WTC11 (cell line): ENCODE measurements around the gene IGF2BP3. TPM values are rescaled to one million over a fixed set of nuclear protein-coding genes. Genes with fewer than 3 reads are reported as not detected.

Experiments used
- ATAC-seq: fragments of 200-7000 bp; cut with Tn5 transposase; 2 replicates; pipeline ENCODE4 v1.10.0; 2021; ENCODE audit warnings: mild to moderate bottlenecking, moderate library complexity
- CTCF ChIA-PET: fragments of 300-600 bp; sonication (Branson Sonifier 250); formaldehyde crosslinking; loops from one replicate; lab custom pipeline; 2021; ENCODE audit warnings: antibody characterized with exemption; lab: Charles Lee
- POLR2A ChIA-PET: fragments of 350-600 bp; sonication (Branson Sonifier 250); formaldehyde crosslinking; loops from one replicate; lab custom pipeline; 2021; ENCODE audit warnings: antibody characterized with exemption; lab: Charles Lee
- DNase-seq: peaks from one replicate; pipeline ENCODE4 v3.0.0; 2021; ENCODE audit warnings: low spot score
- H3K27ac Mint-ChIP-seq: 2 replicates; pipeline ENCODE4 v1.8.0; 2021; ENCODE audit warnings: mixed read lengths
- H3K27me3 Mint-ChIP-seq: 2 replicates; pipeline ENCODE4 v1.8.0; 2021; ENCODE audit warnings: low read depth, mild to moderate bottlenecking, moderate library complexity, mixed read lengths
- H3K36me3 Mint-ChIP-seq: 2 replicates; pipeline ENCODE4 v1.8.0; 2021; ENCODE audit warnings: mixed read lengths
- H3K4me1 Mint-ChIP-seq: 2 replicates; pipeline ENCODE4 v1.8.0; 2022; ENCODE audit warnings: mixed read lengths
- H3K4me3 Mint-ChIP-seq: 2 replicates; pipeline ENCODE4 v1.8.0; 2021; ENCODE audit warnings: mild to moderate bottlenecking, moderate library complexity, mixed read lengths
- H3K9me3 Mint-ChIP-seq: 2 replicates; pipeline ENCODE4 v1.8.0; 2021; ENCODE audit warnings: mixed read lengths
- AR ChIP-seq: fragments of 250-450 bp; sonication (Bioruptor Pico); IDR thresholded peaks from 2 replicates; pipeline ENCODE4 v1.9.0; 2021; ENCODE audit warnings: mild to moderate bottlenecking
- ATF2 ChIP-seq: sonication (generic); formaldehyde crosslinking; IDR thresholded peaks from 2 replicates; pipeline ENCODE4 v1.8.1; 2022; ENCODE audit warnings: low read depth, missing genetic modification reagents, borderline replicate concordance
- CDX4 ChIP-seq: fragments of 250-450 bp; sonication (Bioruptor Pico); IDR thresholded peaks from 2 replicates; pipeline ENCODE4 v1.9.0; 2021; ENCODE audit warnings: moderate library complexity, mild to moderate bottlenecking, inconsistent platforms, borderline replicate concordance
- FOXP1 ChIP-seq: sonication (generic); formaldehyde crosslinking; IDR thresholded peaks from 2 replicates; pipeline ENCODE4 v1.8.0; 2022; ENCODE audit warnings: missing genetic modification reagents, mild to moderate bottlenecking, moderate library complexity, borderline replicate concordance
- GABPB1 ChIP-seq: sonication (generic); formaldehyde crosslinking; IDR thresholded peaks from 2 replicates; pipeline ENCODE4 v1.8.1; 2023; ENCODE audit warnings: mild to moderate bottlenecking, missing genetic modification reagents
- GTF2I ChIP-seq: fragments of 250-450 bp; sonication (Bioruptor Pico); conservative IDR thresholded peaks from 2 replicates; pipeline ENCODE4 v1.4.0; 2021; ENCODE audit warnings: mild to moderate bottlenecking
- PRDM15 ChIP-seq: sonication (generic); formaldehyde crosslinking; IDR thresholded peaks from 2 replicates; pipeline ENCODE4 v1.8.0; 2022; ENCODE audit warnings: missing genetic modification reagents
- TCF7 ChIP-seq: sonication (generic); formaldehyde crosslinking; IDR thresholded peaks from 2 replicates; pipeline ENCODE4 v1.8.0; 2022; ENCODE audit warnings: mild to moderate bottlenecking, low read depth, missing genetic modification reagents, moderate library complexity
- TEAD1 ChIP-seq: sonication (generic); formaldehyde crosslinking; IDR thresholded peaks from 2 replicates; pipeline ENCODE4 v1.8.0; 2022; ENCODE audit warnings: mild to moderate bottlenecking, missing genetic modification reagents
- ZNF138 ChIP-seq: sonication (generic); formaldehyde crosslinking; conservative IDR thresholded peaks from 2 replicates; pipeline ENCODE4 v1.8.1; 2022; ENCODE audit warnings: mild to moderate bottlenecking, moderate library complexity, missing genetic modification reagents
- total RNA-seq: library from RNA; stranded (reverse); gene quantifications from 3 replicates; pipeline ENCODE4 v1.2.3, GENCODE V29; 2021

IGF2BP3 gene
- total RNA-seq, 1 experiment from 2014 or later, result 129 TPM

- Mint-ChIP-seq H3K27ac (no peak overlapping the region), H3K4me3 (no peak overlapping the region), H3K9me3 (no peaks in the 10 kb centered on the region), H3K36me3 (peaks cover 88% of the 10 kb centered on the region), H3K27me3 (no peaks in the 10 kb centered on the region), H3K4me1 (no peaks in the 10 kb centered on the region)
- DNase-seq (no peak), ATAC-seq (no peak)
- ChIA-PET CTCF (no interaction called here), POLR2A (interaction anchor here (0.7 kb wide), 1 partner anchor 14 kb away, joined by 4 read pairs; no protein-coding TSS in a partner anchor)
- TF ChIP-seq ZNF138 (CRISPR knock-in tag), result no peak
- no peak for TF ChIP-seq FOXP1 (CRISPR knock-in tag)
- no peak for TF ChIP-seq TEAD1
- TF ChIP-seq TCF7 (CRISPR knock-in tag), result no peak
- no peak for TF ChIP-seq PRDM15 (CRISPR knock-in tag)
Measured at GRCh38 chr7:23335621-23336020, 134.7 kb downstream of the IGF2BP3 start.

- Mint-ChIP-seq H3K4me1 (no peaks in the 10 kb centered on the region), H3K27me3 (no peaks in the 10 kb centered on the region), H3K9me3 (no peaks in the 10 kb centered on the region), H3K36me3 (peaks cover 87% of the 10 kb centered on the region), H3K27ac (no peak overlapping the region)
- TF ChIP-seq ZNF138 (CRISPR knock-in tag), result no peak
- TF ChIP-seq AR (CRISPR knock-in tag), result no peak
- no peak for TF ChIP-seq TCF7 (CRISPR knock-in tag)
- no peak for TF ChIP-seq ATF2 (CRISPR knock-in tag)
- TF ChIP-seq CDX4, result no peak
- TF ChIP-seq, all 79 proteins: peak for 0
- H3K4me3 Mint-ChIP-seq, result no peak overlapping the region
- ATAC-seq (no peak), DNase-seq (no peak)
- ChIA-PET POLR2A (interaction anchor here (0.7 kb wide), 1 partner anchor 14 kb away, joined by 4 read pairs; no protein-coding TSS in a partner anchor), CTCF (no interaction called here)
Measured at GRCh38 chr7:23335136-23335535, 135.2 kb downstream of the IGF2BP3 start.

- DNase-seq, result no peak
- ChIA-PET CTCF (interaction anchor here (1.2 kb wide), 1 partner anchor 212 kb away, joined by 3 read pairs; no protein-coding TSS in a partner anchor), POLR2A (no interaction called here)
Measured at GRCh38 chr7:23334482-23335056, 135.7 kb downstream of the IGF2BP3 start.

More at GRCh38 chr7:23334482-23335056, 135.7 kb downstream of the IGF2BP3 start:
- H3K27me3 Mint-ChIP-seq, result no peaks in the 10 kb centered on the region
- no peaks in the 10 kb centered on the region for H3K9me3 Mint-ChIP-seq
- H3K4me3 Mint-ChIP-seq, result no peak overlapping the region
- peak; percentile 46; the same call in 1 of the 2 replicates for TF ChIP-seq GABPB1 (CRISPR knock-in tag)
- no peak for TF ChIP-seq GTF2I
- no peak for ATAC-seq
- H3K27ac Mint-ChIP-seq, result peak overlapping the region; percentile 84; the same call in 1 of the 2 replicates
- peaks cover 85% of the 10 kb centered on the region for H3K36me3 Mint-ChIP-seq
- no peaks in the 10 kb centered on the region for H3K4me1 Mint-ChIP-seq
